Amniotic stem cell (primary cell): Measurements from ENCODE around the gene ADGRV1.

ENCODE experiments used
- DNase-seq: peaks from one replicate; lab custom pipeline; 2025; lab: John Stamatoyannopoulos, UW

The ADGRV1 gene

GRCh38 chr5:90873033-90873517, 314.5 kb downstream of the ADGRV1 start:
- DNase-seq: no peak

GRCh38 chr5:90874066-90874465, 315.5 kb downstream of the ADGRV1 start:
- no peak for DNase-seq

- DNase-seq: no peak
Observed at GRCh38 chr5:90875456-90875855, 316.9 kb downstream of the ADGRV1 start.

- DNase-seq: no peak
Observed at GRCh38 chr5:90876366-90876765, 317.8 kb downstream of the ADGRV1 start.

GRCh38 chr5:90877049-90877448, 318.5 kb downstream of the ADGRV1 start:
- DNase-seq: no peak

- DNase-seq: no peak
Observed at GRCh38 chr5:90878081-90878480, 319.5 kb downstream of the ADGRV1 start.

GRCh38 chr5:90878549-90879196, 320.1 kb downstream of the ADGRV1 start:
- DNase-seq: no peak

GRCh38 chr5:90881626-90882150, 323.1 kb downstream of the ADGRV1 start:
- no peak for DNase-seq

- no peak for DNase-seq
Observed at GRCh38 chr5:90882448-90882847, 323.9 kb downstream of the ADGRV1 start.

GRCh38 chr5:90885180-90885868, 326.7 kb downstream of the ADGRV1 start:
- no peak for DNase-seq

GRCh38 chr5:90886381-90886780, 327.8 kb downstream of the ADGRV1 start:
- DNase-seq: no peak

GRCh38 chr5:90888511-90889324, 330.1 kb downstream of the ADGRV1 start:
- DNase-seq: no peak

- DNase-seq: no peak
Observed at GRCh38 chr5:90889325-90889600, 330.7 kb downstream of the ADGRV1 start.

GRCh38 chr5:90890180-90890579, 331.6 kb downstream of the ADGRV1 start:
- no peak for DNase-seq

- DNase-seq: no peak
Observed at GRCh38 chr5:90894866-90895420, 336.3 kb downstream of the ADGRV1 start.

- DNase-seq: no peak
Observed at GRCh38 chr5:90897618-90898017, 339.0 kb downstream of the ADGRV1 start.

- DNase-seq: no peak
Observed at GRCh38 chr5:90898326-90899013, 339.9 kb downstream of the ADGRV1 start.

- DNase-seq: no peak
Observed at GRCh38 chr5:90899014-90899604, 340.5 kb downstream of the ADGRV1 start.

GRCh38 chr5:90901261-90901660, 342.7 kb downstream of the ADGRV1 start:
- DNase-seq: no peak

- no peak for DNase-seq
Observed at GRCh38 chr5:90902170-90902569, 343.6 kb downstream of the ADGRV1 start.

- no peak for DNase-seq
Observed at GRCh38 chr5:90902651-90903386, 344.2 kb downstream of the ADGRV1 start.
